Stomach (tissue), 9 donors: ENCODE measurements around the gene TPH1. TPM values are rescaled to one million over a fixed set of nuclear protein-coding genes. Genes with fewer than 3 reads are reported as not detected.
A peak's percentile ranks its signal among the peaks of the same experiment; 100 is the strongest.

Experiments
- DNase-seq, 2 donors: peaks; one replicate each; pipeline versions ENCODE4 v3.0.0 to v3.0.0-alpha.2; 2013 to 2019
- H3K27ac ChIP-seq, 5 donors: fragments of 200-600 bp in 4 of 5; sonication (generic) in 4 of 5; one replicate each; pipeline ENCODE4 v1.5.1; 2013 to 2019; ENCODE audit warnings: mild to moderate bottlenecking in 1 of 5, moderate library complexity in 1 of 5
- H3K27me3 ChIP-seq, 3 donors: fragments of 200-600 bp; sonication (generic); one replicate each; pipeline ENCODE4 v1.5.1; 2017 to 2019; ENCODE audit warnings: mixed run types in 1 of 3
- H3K36me3 ChIP-seq, 4 donors: fragments of 200-600 bp; sonication (generic); 1 replicate in 3 of 4; 2 replicates in 1 of 4; pipeline ENCODE4 v1.5.1; 2016 to 2019
- H3K4me1 ChIP-seq, 4 donors: fragments of 200-600 bp; sonication (generic); one replicate each; pipeline ENCODE4 v1.5.1; 2016 to 2019
- H3K4me3 ChIP-seq, 4 donors: fragments of 200-600 bp; sonication (generic) in 3 of 4; one replicate each; pipeline ENCODE4 v1.5.1; 2016 to 2019; ENCODE audit warnings: mild to moderate bottlenecking in 1 of 4
- H3K9me3 ChIP-seq, 4 donors: fragments of 200-600 bp; sonication (generic); one replicate each; pipeline ENCODE4 v1.5.1; 2016 to 2019
- CTCF ChIP-seq, 7 experiments: fragments of 450-650 bp in 4 of 7; fragments of 200-600 bp in 3 of 7; sonication (generic) in 3 of 7; IDR thresholded peaks; one replicate each; pipeline ENCODE4 v1.5.1; 2016 to 2019; ENCODE audit warnings: antibody characterized with exemption in 7 of 7, control low read depth in 2 of 7, mild to moderate bottlenecking in 1 of 7
- EP300 ChIP-seq: sonication (generic); formaldehyde crosslinking; IDR thresholded peaks from one replicate; pipeline ENCODE4 v1.6.1; 2017; ENCODE audit warnings: antibody characterized with exemption
- POLR2A ChIP-seq, 4 donors: fragments of 450-650 bp; IDR thresholded peaks; one replicate each; pipeline ENCODE4 v1.6.1; 2016; ENCODE audit warnings: antibody characterized with exemption in 4 of 4, control low read depth in 2 of 4, mild to moderate bottlenecking in 1 of 4, moderate library complexity in 1 of 4
- POLR2AphosphoS5 ChIP-seq, 3 donors: sonication (generic); formaldehyde crosslinking; IDR thresholded peaks; one replicate each; pipeline ENCODE4 v1.6.1; 2016; ENCODE audit warnings: antibody characterized with exemption in 3 of 3
- WGBS, 5 donors: extraction: QIAGEN DNeasy Blood & Tissue Kit in 3 of 5; methylation state at CpG; one replicate each; pipeline versions ENCODE4 v1.1.5 to v1.1.7; 2013 to 2018; 5-methylcytosine and 5-hydroxymethylcytosine counted together
- intact Hi-C: fragments of 100-400 bp; cut with DNase I; formaldehyde crosslinking; loops from one replicate; pipeline ENCODE4 v1.15.1; 2023; ENCODE audit warnings: low total_unique reads
- polyA plus RNA-seq, 3 donors: library from polyadenylated mRNA; stranded (reverse); fragments of 200-250 nt; gene quantifications; one replicate each; pipeline ENCODE4 v1.2.3, GENCODE V29; 2013
- total RNA-seq, 5 donors: library from RNA; depleted of rRNA; stranded (reverse); fragments of >200 nt; gene quantifications; one replicate each; pipeline versions ENCODE4 v1.1.0 to v1.2.3, GENCODE V29; 2014 to 2016
- donor health status: healthy with polysubstance abuse.
- donor health status: Bipolar disorder and iron deficiency.
- donor health status: healthy.

TPH1 gene
- total and polyA plus RNA-seq, 8 donors = 0.75 to 23.1 (median 3.1) TPM; not detected in 1

- Histone ChIP-seq H3K36me3 (no peaks in the 10 kb centered on the region), H3K4me1 (no peaks in the 10 kb centered on the region), H3K9me3 (no peaks in the 10 kb centered on the region), H3K4me3 (no peak overlapping the region), H3K27me3 (no peaks in the 10 kb centered on the region), H3K27ac (no peak overlapping the region)
- peak in 1 of 2 donors; percentile 18 for DNase-seq
- TF ChIP-seq CTCF (IDR thresholded peaks at IDR 0.05) = no peak
- TF ChIP-seq POLR2A (IDR thresholded peaks at IDR 0.05) = no peak
- TF ChIP-seq POLR2AphosphoS5 (IDR thresholded peaks at IDR 0.05) = no peak
- no peak for TF ChIP-seq EP300
- 61 to 81% (median 66%) methylated on average over 4 of the region's 4 CpGs for WGBS, 5 donors
- intact Hi-C loops = no loop called here
Measured at GRCh38 chr11:18071098-18071705, 25.1 kb upstream of the TPH1 start.

- no peaks in the 10 kb centered on the region for H3K36me3 ChIP-seq
- no peaks in the 10 kb centered on the region for H3K9me3 ChIP-seq
- H3K4me3 ChIP-seq = no peak overlapping the region
- no peak overlapping the region for H3K27ac ChIP-seq
- intact Hi-C loops = no loop called here
- H3K4me1 ChIP-seq = peaks cover 9 to 17% (median 13%) of the 10 kb centered on the region in 4 donors
- H3K27me3 ChIP-seq = no peaks in the 10 kb centered on the region
- no peak for TF ChIP-seq POLR2A (IDR thresholded peaks at IDR 0.05)
- TF ChIP-seq CTCF (IDR thresholded peaks at IDR 0.05) = no peak
- no peak for TF ChIP-seq EP300
- no peak for TF ChIP-seq POLR2AphosphoS5 (IDR thresholded peaks at IDR 0.05)
- 93 to 99% (median 96%) methylated on average over 2 of the region's 2 CpGs for WGBS, 5 donors
- DNase-seq = no peak
Measured at GRCh38 chr11:18067372-18067771, 21.3 kb upstream of the TPH1 start.

- intact Hi-C loops = no loop called here
- H3K4me1 ChIP-seq = peaks cover 9 to 17% (median 13%) of the 10 kb centered on the region in 4 donors
Measured at GRCh38 chr11:18066626-18067025, 20.6 kb upstream of the TPH1 start.

GRCh38 chr11:18065572-18065971 lies 19.5 kb upstream of the TPH1 start:
- Histone ChIP-seq H3K4me1 (peaks cover 9 to 17% (median 13%) of the 10 kb centered on the region in 4 donors), H3K9me3 (no peaks in the 10 kb centered on the region), H3K4me3 (no peak overlapping the region), H3K27me3 (no peaks in the 10 kb centered on the region), H3K27ac (peak overlapping the region in 1 of 5 donors; percentile 39), H3K36me3 (no peaks in the 10 kb centered on the region)
- DNase-seq = peak in 1 of 2 donors; percentile 27
- TF ChIP-seq EP300 = no peak
- no peak for TF ChIP-seq CTCF (IDR thresholded peaks at IDR 0.05)
- no peak for TF ChIP-seq POLR2A (IDR thresholded peaks at IDR 0.05)
- TF ChIP-seq POLR2AphosphoS5 (IDR thresholded peaks at IDR 0.05) = no peak
- intact Hi-C loops = no loop called here
- 38 to 69% (median 58%) methylated on average over 8 of the region's 8 CpGs for WGBS, 5 donors

More at GRCh38 chr11:18066626-18067025, 20.6 kb upstream of the TPH1 start:
- H3K9me3 ChIP-seq = no peaks in the 10 kb centered on the region
- H3K27me3 ChIP-seq = no peaks in the 10 kb centered on the region
- DNase-seq = no peak
- no peak overlapping the region for H3K4me3 ChIP-seq
- 83 to 97% (median 93%) methylated on average over 2 of the region's 2 CpGs for WGBS, 5 donors
- no peak for TF ChIP-seq EP300
- TF ChIP-seq POLR2AphosphoS5 (IDR thresholded peaks at IDR 0.05) = no peak
- TF ChIP-seq CTCF (IDR thresholded peaks at IDR 0.05) = no peak
- TF ChIP-seq POLR2A (IDR thresholded peaks at IDR 0.05) = no peak
- H3K36me3 ChIP-seq = no peaks in the 10 kb centered on the region
- no peak overlapping the region for H3K27ac ChIP-seq
